ENCODE results near the gene C19orf18. TPM values are rescaled to one million over a fixed set of nuclear protein-coding genes. Genes with fewer than 3 reads are reported as not detected.

The C19orf18 gene
- total RNA-seq, 1 donor from 2014 or later: not detected

- H3K4me3 ChIP-seq (ENCODE audit: low read depth, low read length): peak within 1 kb of the TSS; percentile 86
- TF ChIP-seq CTCF (conservative IDR thresholded peaks at IDR 0.05; ENCODE audit: low read depth, low read length): no peak
- peak; percentile 50 for DNase-seq (ENCODE audit: low read depth)
These were observed 39.3 kb downstream of the C19orf18 start, which contains the start of gene ZNF418 for GRCh38 chr19:57934820-57935665. Gene ZNF418, minus strand, starts transcription at chr19:57935402. Its CDS starts 1,580 bp downstream, at chr19:57933822.

GRCh38 chr19:57927587-57927986 is 46.7 kb downstream of the C19orf18 start:
- no peak overlapping the region for H3K4me3 ChIP-seq (ENCODE audit: low read depth, low read length)
- no peak for TF ChIP-seq CTCF (conservative IDR thresholded peaks at IDR 0.05; ENCODE audit: low read depth, low read length)
- DNase-seq (ENCODE audit: low read depth): no peak

GRCh38 chr19:57916168-57916995 is 58.0 kb downstream of the C19orf18 start, which contains the start of gene ZNF417:
Gene ZNF417, minus strand, starts transcription at chr19:57916592. Its CDS starts 181 bp downstream, at chr19:57916411.
- peak within 1 kb of the TSS; percentile 87 for H3K4me3 ChIP-seq (ENCODE audit: low read depth, low read length)
- peak; percentile 75 for DNase-seq (ENCODE audit: low read depth)
- TF ChIP-seq CTCF (conservative IDR thresholded peaks at IDR 0.05; ENCODE audit: low read depth, low read length): peak; percentile 28

GRCh38 chr19:57914531-57914930 is 59.8 kb downstream of the C19orf18 start:
- H3K4me3 ChIP-seq (ENCODE audit: low read depth, low read length): no peak overlapping the region
- TF ChIP-seq CTCF (conservative IDR thresholded peaks at IDR 0.05; ENCODE audit: low read depth, low read length): no peak
- DNase-seq (ENCODE audit: low read depth): no peak

Other genes starting within 250 kb of the C19orf18 start
- gene ZNF671, start 246.9 kb downstream of the C19orf18 start, total RNA-seq: 1.3 and 3.0 TPM in 2 replicates
- 8.6 and 9.0 TPM in 2 replicates for gene ZNF776, start 227.7 kb downstream of the C19orf18 start, total RNA-seq
- gene ZNF586, start 204.9 kb downstream of the C19orf18 start, total RNA-seq: 6.7 and 6.9 TPM in 2 replicates
- gene ZNF552, start 159.6 kb downstream of the C19orf18 start, total RNA-seq: 7.0 and 8.9 TPM in 2 replicates
- 11.3 and 14.7 TPM in 2 replicates for gene ZNF587B, start 144.2 kb downstream of the C19orf18 start, total RNA-seq
- 14.4 and 16.6 TPM in 2 replicates for gene ZNF587, start 124.7 kb downstream of the C19orf18 start, total RNA-seq
- gene ZNF814, start 85.5 kb downstream of the C19orf18 start, total RNA-seq: 9.3 and 16.9 TPM in 2 replicates
- gene ZNF417, start 57.9 kb downstream of the C19orf18 start, total RNA-seq: 4.4 and 6.3 TPM in 2 replicates
- 1.3 and 1.5 TPM in 2 replicates for gene ZNF418, start 39.1 kb downstream of the C19orf18 start, total RNA-seq
- 1.5 and 2.9 TPM in 2 replicates for gene ZNF256, start 26.8 kb downstream of the C19orf18 start, total RNA-seq
- 6.2 and 23.6 TPM in 2 replicates for gene ZNF606, start 28.3 kb upstream of the C19orf18 start, total RNA-seq
- 0.22 and 0.69 TPM in 2 replicates for gene ZSCAN1, start 59.5 kb upstream of the C19orf18 start, total RNA-seq
- 1.7 and 3.5 TPM in 2 replicates for gene ZNF135, start 84.7 kb upstream of the C19orf18 start, total RNA-seq
- gene ZSCAN18, start 123.7 kb upstream of the C19orf18 start, total RNA-seq: 23.9 and 40.1 TPM in 2 replicates
- gene ZNF329, start 176.3 kb upstream of the C19orf18 start, total RNA-seq: 4.1 and 7.1 TPM in 2 replicates
- 23.6 and 24.7 TPM in 2 replicates for gene ZNF274, start 208.5 kb upstream of the C19orf18 start, total RNA-seq

Data from epithelial cell of proximal tubule (primary cell).